Measurements from ENCODE around the gene NDUFA3. TPM values are rescaled to one million over a fixed set of nuclear protein-coding genes. Genes with fewer than 3 reads are reported as not detected.
"Not testable (repeated sequence)": the region's sequence is repeated elsewhere in the genome, so short reads cannot be mapped to it uniquely, and the experiment has no call there.

Gene NDUFA3
- total RNA-seq, 1 donor from 2014 or later = 131 TPM

DNA sequence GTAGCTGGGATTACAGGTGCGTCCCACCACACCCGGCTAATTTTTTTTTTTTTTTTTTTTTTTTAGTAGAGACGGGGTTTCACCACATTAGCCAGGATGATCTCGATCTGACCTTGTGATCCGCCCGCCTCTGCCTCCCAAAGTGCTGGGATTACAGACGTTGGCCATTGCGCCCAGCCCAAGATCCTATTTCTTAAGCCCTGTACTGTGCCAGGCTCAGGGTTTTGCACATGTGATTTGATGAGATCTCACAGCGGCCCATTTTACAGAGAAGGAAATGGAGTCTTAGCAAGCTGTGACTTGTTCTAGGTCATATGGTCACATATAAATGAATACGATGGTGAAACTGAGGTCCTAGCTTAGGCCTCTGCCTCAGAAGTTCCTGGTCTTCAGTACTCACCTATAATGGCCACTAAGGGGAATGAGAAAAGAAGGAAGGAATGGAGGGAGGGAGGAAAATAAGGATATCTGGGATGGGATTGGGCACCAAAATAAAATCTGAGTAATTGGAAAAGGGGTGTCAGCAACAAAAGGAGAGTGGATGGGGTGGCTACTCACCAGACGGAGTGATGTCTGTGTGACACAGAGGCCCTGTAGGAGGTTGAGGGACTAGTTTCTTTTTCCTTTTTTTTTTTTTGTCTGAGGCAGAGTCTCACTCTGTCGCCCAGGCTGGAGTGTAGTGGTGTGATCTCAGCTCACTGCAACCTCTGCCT, 3.3 kb upstream of the NDUFA3 start:
- Mint-ChIP-seq H3K4me3 (no peak overlapping the region), H3K27me3 (peaks cover 15% of the 10 kb centered on the region), H3K4me1 (peaks cover 20% of the 10 kb centered on the region), H3K9me3 (no peaks in the 10 kb centered on the region), H3K27ac (no peak overlapping the region), H3K36me3 (ENCODE audit: low read depth) (peaks cover 7% of the 10 kb centered on the region)
- intact Hi-C loops (cut with micrococcal nuclease) = no loop called here
- DNase-seq = peak; percentile 54

DNA sequence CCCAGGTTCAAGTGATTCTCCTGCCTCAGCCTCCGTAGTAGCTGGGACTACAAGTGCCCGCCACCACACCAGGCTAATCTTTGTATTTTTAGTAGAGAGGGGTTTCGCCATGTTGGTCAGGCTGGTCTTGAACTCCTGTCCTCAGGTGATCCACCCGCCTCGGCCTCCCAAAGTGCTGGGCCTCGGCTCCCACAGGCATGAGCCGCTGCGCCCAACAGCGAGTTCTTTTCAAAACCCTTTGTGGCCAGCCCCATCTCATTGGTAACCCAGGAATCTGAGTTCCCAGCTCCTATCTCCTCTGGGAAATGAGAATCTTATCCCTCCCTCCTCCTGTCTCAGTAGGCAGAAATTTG, 2.8 kb upstream of the NDUFA3 start:
- not testable (repeated sequence) for H3K36me3 Mint-ChIP-seq (ENCODE audit: low read depth); H3K27ac Mint-ChIP-seq; H3K9me3 Mint-ChIP-seq; H3K4me3 Mint-ChIP-seq
- H3K27me3 Mint-ChIP-seq = peaks cover 11% of the 10 kb centered on the region
- peaks cover 21% of the 10 kb centered on the region for H3K4me1 Mint-ChIP-seq
- intact Hi-C loops (cut with micrococcal nuclease) = loop anchor here (5.0 kb wide), 1 partner anchor 233 kb away; the partner anchor contains the start of gene MYADM
- DNase-seq = peak; percentile 53

DNA sequence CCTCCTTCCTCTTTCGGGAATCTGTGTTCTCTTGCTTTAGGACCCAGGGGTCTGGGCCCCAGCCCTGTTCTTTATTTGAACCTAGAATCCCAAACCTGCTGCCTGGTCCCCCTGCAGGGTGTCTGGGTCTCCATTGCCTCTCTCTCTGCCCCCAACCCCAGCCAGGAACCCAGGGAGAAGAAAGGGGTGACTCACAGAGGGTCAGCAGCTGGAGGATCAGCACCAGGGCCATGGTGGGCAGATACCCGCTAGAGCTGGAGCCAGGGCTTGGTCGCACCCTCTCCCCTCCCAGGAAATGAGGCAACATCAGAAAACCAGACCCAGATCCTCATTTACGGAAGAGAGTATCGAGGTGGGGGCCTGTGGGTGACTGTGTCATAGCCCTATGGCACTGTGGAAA, 2.1 kb upstream of the NDUFA3 start, which contains the start of gene OSCAR:
TSS of gene OSCAR (minus strand) at position 243 of the 400 bp plus-strand sequence. CDS start at position 232, 11 bp downstream.
- H3K9me3 Mint-ChIP-seq = no peaks in the 10 kb centered on the region
- peak within 1 kb of the TSS; percentile 11 for H3K4me3 Mint-ChIP-seq
- peak within 1 kb of the TSS; percentile 65 for H3K27ac Mint-ChIP-seq
- peaks cover 23% of the 10 kb centered on the region for H3K4me1 Mint-ChIP-seq
- peaks cover 9% of the 10 kb centered on the region for H3K27me3 Mint-ChIP-seq
- H3K36me3 Mint-ChIP-seq (ENCODE audit: low read depth) = peaks cover 10% of the 10 kb centered on the region
- no peak for DNase-seq
- intact Hi-C loops (cut with micrococcal nuclease) = loop anchor here (5.0 kb wide), 1 partner anchor 233 kb away; the partner anchor contains the start of gene MYADM

DNA sequence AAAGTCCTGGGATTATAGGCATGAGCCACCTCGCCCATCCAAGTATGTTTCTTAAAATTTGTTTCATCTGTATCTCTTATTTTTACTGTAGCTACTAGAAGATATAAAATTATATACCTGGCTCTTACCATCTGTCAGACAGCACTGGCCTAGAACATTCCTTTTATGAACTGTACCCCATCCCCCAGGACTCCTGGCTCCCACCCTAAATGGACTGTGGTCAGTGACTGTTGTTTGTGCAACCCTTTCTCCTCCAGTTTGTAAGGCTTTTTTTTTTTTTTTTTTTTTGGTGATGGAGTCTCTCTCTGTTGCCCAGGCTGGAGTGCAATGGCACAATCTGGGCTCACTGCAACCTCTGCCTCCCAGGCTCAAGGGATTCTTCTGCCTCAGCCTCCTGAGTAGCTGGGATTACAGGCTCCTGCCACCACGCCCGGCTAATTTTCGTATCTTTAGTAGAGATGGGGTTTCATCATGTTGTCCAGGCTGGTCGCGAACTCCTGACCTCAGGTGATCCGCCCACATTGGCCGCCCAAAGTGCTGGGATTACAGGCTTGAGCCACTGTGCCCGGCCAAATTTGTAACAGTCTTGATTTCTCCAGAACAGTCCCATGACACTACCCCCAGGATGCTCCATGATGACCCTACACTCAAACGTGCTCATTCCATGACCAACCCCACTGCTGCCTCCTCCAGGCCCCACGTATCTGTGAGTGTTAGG, 2.5 kb downstream of the NDUFA3 start:
- Mint-ChIP-seq H3K27ac (peak overlapping the region; percentile 8), H3K9me3 (no peaks in the 10 kb centered on the region), H3K27me3 (no peaks in the 10 kb centered on the region), H3K36me3 (ENCODE audit: low read depth) (peaks cover 40% of the 10 kb centered on the region), H3K4me3 (no peak overlapping the region), H3K4me1 (peaks cover 23% of the 10 kb centered on the region)
- intact Hi-C loops (cut with micrococcal nuclease) = loop anchor here (5.0 kb wide), 1 partner anchor 238 kb away; the partner anchor contains the start of gene MYADM
- DNase-seq = no peak

DNA sequence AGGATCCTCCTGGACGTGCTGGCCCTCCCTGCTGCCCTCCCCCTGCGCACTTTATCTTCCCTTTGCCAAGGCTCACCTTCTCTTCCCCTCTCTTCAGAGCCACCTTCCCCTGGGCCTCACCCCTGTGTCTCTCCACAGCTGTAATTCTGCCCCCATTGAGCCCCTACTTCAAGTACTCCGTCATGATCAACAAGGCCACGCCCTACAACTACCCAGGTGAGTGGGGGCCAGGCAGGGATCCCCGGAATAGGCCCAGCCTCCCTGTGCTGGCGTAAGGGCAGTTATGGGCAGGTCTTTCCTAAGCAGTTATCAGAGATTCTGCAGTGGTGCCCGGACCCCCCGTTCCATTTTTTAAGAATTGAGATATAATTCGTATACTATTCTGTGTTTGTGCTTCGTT, 3.1 kb downstream of the NDUFA3 start:
- H3K9me3 Mint-ChIP-seq = no peaks in the 10 kb centered on the region
- H3K27ac Mint-ChIP-seq = no peak overlapping the region
- H3K4me3 Mint-ChIP-seq = no peak overlapping the region
- H3K36me3 Mint-ChIP-seq (ENCODE audit: low read depth) = peaks cover 45% of the 10 kb centered on the region
- DNase-seq = no peak
- H3K4me1 Mint-ChIP-seq = peaks cover 25% of the 10 kb centered on the region
- intact Hi-C loops (cut with micrococcal nuclease) = no loop called here
- H3K27me3 Mint-ChIP-seq = no peaks in the 10 kb centered on the region

DNA sequence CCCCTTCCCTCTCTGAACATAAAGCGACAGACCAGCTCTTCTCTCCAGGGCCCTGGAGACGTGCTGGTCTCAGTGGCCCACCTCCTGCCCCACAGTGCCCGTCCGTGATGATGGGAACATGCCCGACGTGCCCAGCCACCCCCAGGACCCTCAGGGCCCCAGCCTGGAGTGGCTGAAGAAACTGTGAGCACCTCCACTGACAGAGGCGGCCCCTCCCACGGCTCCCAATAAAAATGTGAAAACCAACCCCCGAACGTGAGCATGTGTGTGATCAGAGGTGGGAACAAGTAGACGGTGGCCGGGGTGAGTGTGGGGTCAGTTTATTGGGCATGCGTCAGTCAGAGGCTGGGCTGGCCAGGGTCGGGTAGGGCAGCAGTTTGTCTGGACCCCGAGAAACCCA, 4.1 kb downstream of the NDUFA3 start:
- peaks cover 48% of the 10 kb centered on the region for H3K36me3 Mint-ChIP-seq (ENCODE audit: low read depth)
- H3K4me3 Mint-ChIP-seq = no peak overlapping the region
- intact Hi-C loops (cut with micrococcal nuclease) = no loop called here
- H3K9me3 Mint-ChIP-seq = no peaks in the 10 kb centered on the region
- peak overlapping the region; percentile 45 for H3K27ac Mint-ChIP-seq
- no peaks in the 10 kb centered on the region for H3K27me3 Mint-ChIP-seq
- peaks cover 23% of the 10 kb centered on the region for H3K4me1 Mint-ChIP-seq
- DNase-seq = no peak

DNA sequence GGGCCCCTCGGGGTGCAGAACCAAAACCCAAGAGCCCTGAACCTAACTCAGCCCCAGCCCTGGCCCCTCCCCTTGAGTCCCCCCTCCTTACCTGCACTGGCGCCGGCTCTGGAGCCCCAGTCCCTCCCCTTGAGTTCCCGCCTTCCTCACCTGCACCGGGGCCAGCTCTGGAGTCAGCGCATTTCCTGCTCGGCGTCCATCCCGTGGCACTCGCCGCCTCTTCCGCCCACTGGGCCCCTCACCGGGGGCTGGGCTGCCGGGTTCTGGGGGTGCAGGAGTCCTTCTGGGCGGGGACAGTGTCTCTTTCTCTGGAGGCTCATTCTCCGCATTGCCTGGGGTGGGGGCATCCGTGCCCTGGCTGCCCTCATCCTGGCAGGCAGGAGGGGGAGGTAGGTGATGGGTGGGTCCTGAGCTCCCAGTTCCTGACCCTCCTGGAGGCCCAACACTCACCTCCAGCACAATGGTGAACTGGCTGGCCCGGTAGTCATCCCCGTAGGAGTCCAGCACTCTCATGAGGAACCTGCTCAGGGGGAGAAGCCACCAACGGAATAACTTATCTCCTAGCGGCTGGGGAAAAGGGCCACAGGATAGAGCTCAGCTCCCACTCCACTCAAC, 5.3 kb downstream of the NDUFA3 start:
- Mint-ChIP-seq H3K36me3 (ENCODE audit: low read depth) (peaks cover 46% of the 10 kb centered on the region), H3K4me3 (no peak overlapping the region)

DNA sequence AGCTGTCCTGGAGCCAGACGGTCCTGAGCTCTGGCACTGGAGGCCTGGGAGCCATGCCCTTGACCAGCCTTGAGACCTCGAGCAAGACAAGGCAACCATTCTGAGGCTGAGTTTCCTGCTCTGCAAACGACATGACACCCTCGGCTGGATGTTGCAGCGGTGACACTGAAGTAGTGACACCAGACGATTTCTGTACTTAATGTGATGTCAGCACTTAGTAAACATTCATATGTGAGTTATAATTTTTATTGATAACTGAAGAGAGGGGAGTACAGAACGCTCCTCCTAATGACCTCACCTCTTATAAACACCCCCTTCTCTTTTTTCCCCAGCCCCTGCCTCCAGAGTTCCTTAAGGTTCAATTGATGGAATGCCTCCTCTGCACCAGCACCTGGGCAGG, 5.8 kb downstream of the NDUFA3 start:
- no peaks in the 10 kb centered on the region for H3K9me3 Mint-ChIP-seq
- no peak overlapping the region for H3K4me3 Mint-ChIP-seq
- no peak for DNase-seq
- no peak overlapping the region for H3K27ac Mint-ChIP-seq
- no peaks in the 10 kb centered on the region for H3K27me3 Mint-ChIP-seq
- intact Hi-C loops (cut with micrococcal nuclease) = no loop called here
- H3K4me1 Mint-ChIP-seq = peaks cover 20% of the 10 kb centered on the region
- H3K36me3 Mint-ChIP-seq (ENCODE audit: low read depth) = peaks cover 49% of the 10 kb centered on the region

More for the DNA sequence above, 5.3 kb downstream of the NDUFA3 start:
- H3K27me3 Mint-ChIP-seq = no peaks in the 10 kb centered on the region
- no peak overlapping the region for H3K27ac Mint-ChIP-seq
- peaks cover 21% of the 10 kb centered on the region for H3K4me1 Mint-ChIP-seq
- no peak for DNase-seq
- H3K9me3 Mint-ChIP-seq = no peaks in the 10 kb centered on the region
- intact Hi-C loops (cut with micrococcal nuclease) = no loop called here

DNA sequence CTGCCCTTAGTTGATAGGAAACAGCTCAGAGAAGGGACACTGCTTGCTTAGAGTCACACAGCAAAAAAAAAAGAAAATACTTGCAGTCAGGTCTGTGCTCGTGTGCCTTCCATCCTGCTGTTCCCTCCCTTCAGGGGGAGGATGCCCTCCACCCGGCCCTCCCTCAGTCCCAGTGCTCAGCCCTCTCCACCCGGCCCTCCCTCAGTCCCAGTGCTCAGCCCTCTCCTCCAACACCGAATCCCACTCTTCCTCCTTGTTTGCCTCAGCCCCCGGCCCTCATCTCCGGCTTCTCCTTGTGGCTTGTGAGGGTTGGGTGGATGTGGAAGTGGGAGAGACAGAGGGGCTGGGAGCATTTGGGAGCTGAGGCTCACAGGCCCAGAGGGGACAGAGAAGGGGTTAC, 7.0 kb downstream of the NDUFA3 start:
- peaks cover 24% of the 10 kb centered on the region for H3K4me1 Mint-ChIP-seq
- intact Hi-C loops (cut with micrococcal nuclease) = no loop called here
- no peaks in the 10 kb centered on the region for H3K27me3 Mint-ChIP-seq
- H3K9me3 Mint-ChIP-seq = no peaks in the 10 kb centered on the region
- DNase-seq = no peak
- peaks cover 52% of the 10 kb centered on the region for H3K36me3 Mint-ChIP-seq (ENCODE audit: low read depth)
- no peak overlapping the region for H3K4me3 Mint-ChIP-seq
- H3K27ac Mint-ChIP-seq = no peak overlapping the region

DNA sequence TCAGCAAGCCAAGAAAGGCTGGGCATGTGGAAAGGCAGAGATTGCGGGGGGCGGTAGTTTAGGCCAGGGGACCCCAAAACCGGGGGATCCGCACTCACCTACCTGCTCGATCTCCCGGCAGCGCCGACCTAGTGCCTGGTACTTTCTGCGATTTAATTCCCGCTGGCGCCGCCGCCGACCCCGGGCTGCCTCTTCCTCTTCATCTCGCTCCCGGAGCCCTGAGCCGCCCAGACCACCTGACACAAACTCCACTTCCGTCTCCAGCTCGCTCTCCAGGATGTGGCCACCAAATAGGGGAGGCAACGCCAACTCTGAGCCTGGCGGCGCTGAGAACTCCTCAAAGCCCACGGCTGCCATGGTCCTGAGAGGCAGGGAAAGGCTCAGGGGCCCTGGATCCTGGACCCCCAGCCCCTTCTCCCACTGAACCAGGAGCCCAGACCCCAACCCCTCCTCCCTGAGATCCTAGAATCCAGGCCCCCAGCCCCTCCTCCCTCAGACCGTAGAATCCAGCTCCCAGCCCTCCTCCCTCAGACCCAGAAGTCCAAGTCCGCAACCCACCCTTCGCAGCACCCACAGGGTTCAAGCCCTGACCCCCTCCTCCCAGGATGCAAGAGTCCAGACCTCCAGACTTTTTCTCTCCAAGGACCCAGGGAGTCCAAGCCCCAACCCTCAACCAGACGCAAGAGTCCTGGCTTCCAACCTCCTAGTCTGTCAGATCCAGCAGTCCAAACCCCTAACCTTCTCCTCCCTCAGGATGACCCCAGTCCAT, 11.9 kb downstream of the NDUFA3 start:
- Mint-ChIP-seq H3K36me3 (ENCODE audit: low read depth) (peaks cover 34% of the 10 kb centered on the region), H3K27me3 (peaks cover 2% of the 10 kb centered on the region), H3K9me3 (no peaks in the 10 kb centered on the region), H3K27ac (peak overlapping the region; percentile 87), H3K4me1 (peaks cover 24% of the 10 kb centered on the region), H3K4me3 (peak overlapping the region; percentile 89)
- peak; percentile 90 for DNase-seq
- intact Hi-C loops (cut with micrococcal nuclease) = loop anchor here (1.0 kb wide), 3 partner anchors 12 to 45 kb away; partner anchors contain the start of genes CNOT3, LENG1 and NDUFA3

DNA sequence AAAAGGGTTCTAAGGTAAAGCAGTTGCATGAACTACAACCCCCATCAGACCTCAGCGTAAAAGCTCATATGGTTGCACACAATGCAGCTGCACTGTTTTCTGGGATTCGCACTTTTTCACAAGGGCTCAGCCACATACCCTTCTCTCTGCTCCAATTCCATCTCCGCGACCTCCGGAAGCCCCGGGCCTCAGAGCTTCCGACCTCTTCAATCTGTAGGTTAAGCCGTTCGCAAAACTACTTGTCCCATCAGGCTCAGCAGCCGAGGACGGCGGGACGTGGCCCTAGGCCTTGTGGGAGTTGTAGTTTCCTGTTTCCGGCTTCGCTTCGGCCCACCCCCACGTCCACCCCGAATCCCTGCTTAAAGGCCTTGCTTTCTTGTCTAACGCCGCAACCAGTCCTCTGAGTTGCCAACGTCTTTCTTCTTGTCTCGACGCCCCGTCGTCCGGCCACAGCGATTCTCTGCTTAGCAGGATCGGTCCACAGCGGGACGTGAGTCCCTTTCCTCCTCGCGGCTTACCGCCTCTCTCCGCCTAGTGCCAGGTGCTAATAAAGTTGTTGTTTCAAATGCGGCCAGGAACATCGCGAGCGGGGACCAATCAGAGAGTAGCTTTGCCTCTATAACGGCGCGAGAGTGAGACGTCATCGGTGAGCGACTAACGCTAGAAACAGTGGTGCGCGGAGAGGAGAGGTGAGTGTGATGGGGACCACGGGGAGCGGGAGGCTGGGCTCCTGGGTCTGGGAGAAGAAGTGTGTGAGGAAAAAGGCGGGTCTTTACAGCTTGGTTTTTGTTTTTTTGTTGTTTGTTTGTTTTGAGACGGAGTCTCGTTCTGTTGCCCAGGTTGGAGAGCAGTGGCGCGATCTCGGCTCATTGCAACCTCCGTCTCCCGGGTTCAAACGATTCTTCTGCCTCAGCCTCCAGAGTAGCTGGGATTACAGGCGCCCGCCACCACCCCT, 12.7 kb downstream of the NDUFA3 start, which contains the start of the genes PRPF31 and TFPT:
TSS of gene PRPF31 (plus strand) at position 646 of the 955 bp plus-strand sequence. CDS start 2,525 bp downstream, outside the sequence.
TSS of gene TFPT (minus strand) at position 549 of the 955 bp plus-strand sequence. CDS start at position 161, 388 bp downstream.
- peaks cover 24% of the 10 kb centered on the region for H3K4me1 Mint-ChIP-seq
- H3K4me3 Mint-ChIP-seq = peak within 1 kb of the TSS; percentile 89
- peak within 1 kb of the TSS; percentile 87 for H3K27ac Mint-ChIP-seq
- no peaks in the 10 kb centered on the region for H3K9me3 Mint-ChIP-seq
- H3K36me3 Mint-ChIP-seq (ENCODE audit: low read depth) = peaks cover 36% of the 10 kb centered on the region
- peak; percentile 99 for DNase-seq
- H3K27me3 Mint-ChIP-seq = peaks cover 2% of the 10 kb centered on the region
- intact Hi-C loops (cut with micrococcal nuclease) = loop anchor here (1.0 kb wide), 3 partner anchors 13 to 44 kb away; partner anchors contain the start of genes CNOT3, LENG1 and NDUFA3

DNA sequence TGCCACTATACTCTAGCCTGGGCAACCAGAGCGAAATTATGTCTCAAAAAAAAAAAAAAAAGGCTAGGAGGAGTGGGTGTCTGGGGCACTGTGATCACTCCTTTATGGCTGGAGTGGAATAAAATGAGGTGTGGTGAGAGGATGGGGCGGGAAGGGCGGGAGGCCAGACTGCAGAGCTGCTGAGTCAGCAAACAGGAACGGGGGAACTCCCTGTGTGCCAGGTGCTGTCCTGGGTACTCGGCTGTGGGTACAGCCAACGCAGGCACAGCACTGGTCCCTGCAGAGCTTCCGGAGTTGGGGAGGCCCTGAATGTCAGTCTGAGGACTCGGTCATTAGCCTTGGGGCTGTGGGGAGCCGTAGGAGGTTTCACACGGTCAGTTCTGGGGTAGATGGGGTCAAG, 18.6 kb downstream of the NDUFA3 start:
- peaks cover 7% of the 10 kb centered on the region for H3K4me1 Mint-ChIP-seq
- no peaks in the 10 kb centered on the region for H3K27me3 Mint-ChIP-seq
- no peak for DNase-seq
- no peak overlapping the region for H3K4me3 Mint-ChIP-seq
- no peaks in the 10 kb centered on the region for H3K9me3 Mint-ChIP-seq
- intact Hi-C loops (cut with micrococcal nuclease) = no loop called here
- no peak overlapping the region for H3K27ac Mint-ChIP-seq
- peaks cover 47% of the 10 kb centered on the region for H3K36me3 Mint-ChIP-seq (ENCODE audit: low read depth)
